ENCODE results near the gene SLC37A3. TPM values are rescaled to one million over a fixed set of nuclear protein-coding genes. Genes with fewer than 3 reads are reported as not detected.

SLC37A3 gene
- total RNA-seq, 2 experiments from 2014 or later, result 8.0 to 10.0 TPM

GRCh38 chr7:140295224-140295738, 103.0 kb downstream of the SLC37A3 start:
- no peak overlapping the region for H3K27ac ChIP-seq (ENCODE audit: low read depth, low read length, poor library complexity, severe bottlenecking)
- ChIA-PET CTCF (ENCODE audit: unreplicated experiment) (no interaction called here), POLR2A (no interaction called here)
- H3K4me1 ChIP-seq (ENCODE audit: insufficient read depth, low read length, poor library complexity, severe bottlenecking), result no peaks in the 10 kb centered on the region
- no peak for DNase-seq (ENCODE audit: low spot score)
- intact Hi-C loops (cut with micrococcal nuclease; ENCODE audit: unreplicated experiment), result no loop called here
- no peaks in the 10 kb centered on the region for H3K9me3 ChIP-seq (ENCODE audit: low read length)
- H3K4me2 ChIP-seq (ENCODE audit: low read length), result no peak overlapping the region
- TF ChIP-seq EZH2phosphoT487 (IDR thresholded peaks at IDR 0.05; ENCODE audit: borderline replicate concordance, low read depth, low read length) (no peak), CTCF (conservative IDR thresholded peaks at IDR 0.05; ENCODE audit: low read length) (no peak)
- H3K4me3 ChIP-seq (ENCODE audit: low read depth, low read length, poor library complexity, severe bottlenecking), result no peak overlapping the region
- no peaks in the 10 kb centered on the region for H3K9me2 ChIP-seq (ENCODE audit: insufficient read depth, low read length)
- no peaks in the 10 kb centered on the region for H3K36me3 ChIP-seq (ENCODE audit: insufficient read depth, low read length)
- no peaks in the 10 kb centered on the region for H4K20me1 ChIP-seq (ENCODE audit: insufficient read depth, low read length)
- no peaks in the 10 kb centered on the region for H3K79me2 ChIP-seq (ENCODE audit: insufficient read depth, low read depth, low read length)
- BruUV-seq (replicated peaks), result no TSS peak
- H2AFZ ChIP-seq (ENCODE audit: low read length), result no peak overlapping the region

- Histone ChIP-seq H2AFZ (ENCODE audit: low read length) (no peak overlapping the region; the same call in 1 of the 2 replicates), H3K27ac (ENCODE audit: low read depth, low read length, poor library complexity, severe bottlenecking) (no peak overlapping the region), H3K9me3 (ENCODE audit: low read length) (no peaks in the 10 kb centered on the region), H3K4me2 (ENCODE audit: low read length) (no peak overlapping the region), H3K36me3 (ENCODE audit: insufficient read depth, low read length) (no peaks in the 10 kb centered on the region), H3K4me1 (ENCODE audit: insufficient read depth, low read length, poor library complexity, severe bottlenecking) (no peaks in the 10 kb centered on the region), H3K79me2 (ENCODE audit: insufficient read depth, low read depth, low read length) (no peaks in the 10 kb centered on the region), H4K20me1 (ENCODE audit: insufficient read depth, low read length) (no peaks in the 10 kb centered on the region), H3K4me3 (ENCODE audit: low read depth, low read length, poor library complexity, severe bottlenecking) (no peak overlapping the region), H3K9me2 (ENCODE audit: insufficient read depth, low read length) (no peaks in the 10 kb centered on the region)
- no peak for TF ChIP-seq EZH2phosphoT487 (IDR thresholded peaks at IDR 0.05; ENCODE audit: borderline replicate concordance, low read depth, low read length)
- TF ChIP-seq CTCF (conservative IDR thresholded peaks at IDR 0.05; ENCODE audit: low read length), result no peak
- DNase-seq (ENCODE audit: low spot score), result no peak
- ChIA-PET POLR2A (interaction anchor here (0.5 kb wide), 1 partner anchor 417 kb away, joined by 5 read pairs; no protein-coding TSS in a partner anchor), CTCF (ENCODE audit: unreplicated experiment) (no interaction called here)
- intact Hi-C loops (cut with micrococcal nuclease; ENCODE audit: unreplicated experiment), result no loop called here
- no TSS peak for BruUV-seq (replicated peaks)
Measured at GRCh38 chr7:140294454-140294853, 103.9 kb downstream of the SLC37A3 start.

DNA sequence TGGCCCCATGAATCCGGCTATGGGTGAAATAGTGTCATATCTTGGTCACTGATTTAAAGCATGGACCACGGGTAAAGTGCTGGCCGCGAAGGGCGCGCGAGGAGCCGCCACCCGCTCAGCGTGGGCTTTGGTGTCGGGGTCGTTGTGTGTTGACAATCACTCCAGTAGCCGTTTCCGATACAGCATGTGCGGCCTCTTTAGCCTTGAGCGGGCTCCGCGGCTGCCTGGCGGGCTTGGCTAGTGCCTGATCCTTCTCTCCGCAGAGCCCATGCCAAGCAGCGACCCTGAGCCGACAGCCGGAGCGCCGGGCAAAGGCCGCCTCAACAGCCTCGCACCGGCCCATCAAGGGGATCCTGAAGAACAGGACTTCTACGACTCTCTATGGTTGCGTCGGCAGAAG, 105.9 kb downstream of the SLC37A3 start:
- DNase-seq (ENCODE audit: low spot score), result no peak
- Histone ChIP-seq H3K4me1 (ENCODE audit: insufficient read depth, low read length, poor library complexity, severe bottlenecking) (no peaks in the 10 kb centered on the region), H3K36me3 (ENCODE audit: insufficient read depth, low read length) (no peaks in the 10 kb centered on the region), H2AFZ (ENCODE audit: low read length) (no peak overlapping the region), H3K4me3 (ENCODE audit: low read depth, low read length, poor library complexity, severe bottlenecking) (no peak overlapping the region), H3K4me2 (ENCODE audit: low read length) (no peak overlapping the region), H3K9me3 (ENCODE audit: low read length) (no peaks in the 10 kb centered on the region), H3K27ac (ENCODE audit: low read depth, low read length, poor library complexity, severe bottlenecking) (no peak overlapping the region), H3K9me2 (ENCODE audit: insufficient read depth, low read length) (no peaks in the 10 kb centered on the region), H4K20me1 (ENCODE audit: insufficient read depth, low read length) (no peaks in the 10 kb centered on the region), H3K79me2 (ENCODE audit: insufficient read depth, low read depth, low read length) (no peaks in the 10 kb centered on the region)
- POLR2A ChIA-PET, result interaction anchor here (0.7 kb wide), 1 partner anchor 33 kb away, joined by 9 read pairs; no protein-coding TSS in a partner anchor
- BruUV-seq (replicated peaks), result no TSS peak
- TF ChIP-seq EZH2phosphoT487 (IDR thresholded peaks at IDR 0.05; ENCODE audit: borderline replicate concordance, low read depth, low read length) (no peak), CTCF (conservative IDR thresholded peaks at IDR 0.05; ENCODE audit: low read length) (no peak)
- CTCF ChIA-PET (ENCODE audit: unreplicated experiment), result no interaction called here
- intact Hi-C loops (cut with micrococcal nuclease; ENCODE audit: unreplicated experiment), result no loop called here
